ENCODE data around the gene SV2B.

Gene SV2B

DNA sequence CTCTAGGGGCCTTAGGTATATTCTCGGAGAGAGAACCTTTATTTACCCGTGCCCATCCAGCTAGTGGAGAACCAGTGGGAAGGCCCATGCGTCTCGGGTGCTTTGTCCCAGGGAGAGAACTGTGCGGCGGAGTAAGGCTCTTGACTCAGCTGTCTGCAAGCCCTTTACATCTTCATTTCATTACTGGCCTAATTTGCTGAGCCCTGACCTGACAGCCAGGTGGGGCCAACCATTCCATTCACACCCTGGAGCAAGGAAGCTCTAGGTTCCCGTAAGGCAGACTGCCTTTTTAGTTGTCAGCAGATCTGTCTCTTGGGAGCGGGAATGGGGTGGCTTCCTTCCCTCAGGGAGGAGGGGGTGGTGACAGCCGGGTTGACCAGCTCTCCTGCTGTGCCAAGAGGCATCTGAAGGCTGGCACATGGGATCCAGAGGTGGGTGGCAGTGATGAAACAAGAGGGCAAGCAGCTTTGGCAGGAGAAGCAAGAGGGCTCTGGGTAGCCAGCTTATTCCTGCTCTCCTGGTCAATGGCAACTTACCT is 36.4 kb downstream of the SV2B start:
- DNase-seq (ENCODE audit: low read depth in 4 of 4, low spot score in 1 of 4), result no peak

GRCh38 chr15:91140601-91141000 is 40.5 kb downstream of the SV2B start:
- DNase-seq (ENCODE audit: low read depth in 4 of 4, low spot score in 1 of 4), result no peak

DNA sequence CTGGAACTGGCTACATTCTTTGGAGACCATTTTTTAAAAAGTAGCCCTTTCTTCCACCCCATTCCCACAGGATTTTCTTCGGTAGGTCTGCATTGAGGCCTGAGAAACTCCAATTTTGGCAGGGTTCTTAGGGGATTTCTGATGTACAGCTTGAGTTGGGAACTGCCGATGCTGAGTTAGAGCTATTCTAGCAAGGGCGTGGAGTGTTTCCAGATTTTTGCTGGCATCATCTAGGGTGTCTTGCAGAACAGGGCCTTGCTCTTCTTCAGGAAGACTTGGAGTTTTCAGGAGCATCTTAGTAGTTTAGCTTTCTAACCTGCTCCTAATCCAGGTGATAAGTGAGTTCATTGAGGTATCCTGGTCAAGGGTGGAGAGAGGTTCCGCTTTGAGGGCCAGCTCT is 41.0 kb downstream of the SV2B start:
- no peak for DNase-seq (ENCODE audit: low read depth in 4 of 4, low spot score in 1 of 4)

- no peak for DNase-seq (ENCODE audit: low read depth in 4 of 4, low spot score in 1 of 4)
Observed at GRCh38 chr15:91142106-91142744, 42.2 kb downstream of the SV2B start.

GRCh38 chr15:91142946-91143345 is 42.9 kb downstream of the SV2B start:
- DNase-seq (ENCODE audit: low read depth in 4 of 4, low spot score in 1 of 4), result no peak

- DNase-seq (ENCODE audit: low read depth in 4 of 4, low spot score in 1 of 4), result no peak
Observed at GRCh38 chr15:91146728-91147127, 46.7 kb downstream of the SV2B start.

- no peak for DNase-seq (ENCODE audit: low read depth in 4 of 4, low spot score in 1 of 4)
Observed at GRCh38 chr15:91148243-91148642, 48.2 kb downstream of the SV2B start.

- DNase-seq (ENCODE audit: low read depth in 4 of 4, low spot score in 1 of 4), result no peak
Observed at GRCh38 chr15:91150502-91151160, 50.6 kb downstream of the SV2B start.

DNA sequence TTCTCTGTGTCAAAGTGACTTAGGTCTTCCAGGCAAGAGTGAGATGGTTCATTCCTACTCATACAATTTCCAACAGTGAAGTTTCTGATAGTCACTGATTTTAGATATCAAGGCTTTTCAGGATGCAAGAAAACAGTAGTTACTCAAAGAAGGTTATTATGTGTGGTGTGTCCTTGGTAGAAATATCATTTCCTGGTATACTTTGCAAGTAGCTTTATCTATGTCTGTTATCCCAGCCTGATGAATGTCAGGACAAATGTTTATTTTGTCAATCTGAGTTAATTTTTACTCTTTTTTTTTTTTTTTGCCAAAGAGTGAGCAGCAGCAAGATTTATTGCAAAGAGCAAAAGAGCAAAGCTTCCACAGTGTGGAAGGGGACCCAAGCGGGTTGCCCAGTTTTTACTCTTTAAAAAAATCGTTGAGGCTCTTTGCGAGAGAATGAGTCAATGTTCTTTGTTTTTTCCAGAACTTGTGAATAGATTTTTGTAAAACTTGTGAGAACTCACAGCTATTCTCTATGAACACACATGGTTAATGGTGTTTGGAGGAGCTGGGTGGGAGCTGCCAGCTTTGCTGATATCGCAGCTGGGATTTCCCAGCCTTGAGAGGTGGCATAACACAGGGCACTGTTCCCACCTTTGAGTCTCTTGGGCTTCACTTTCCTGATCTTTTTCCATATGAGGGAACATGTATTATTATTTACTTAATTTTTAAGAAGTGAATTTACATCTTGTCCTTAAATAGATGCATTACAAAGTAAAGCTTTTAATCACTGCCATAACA is 51.9 kb downstream of the SV2B start:
- no peak for DNase-seq (ENCODE audit: low read depth in 4 of 4, low spot score in 1 of 4)

DNA sequence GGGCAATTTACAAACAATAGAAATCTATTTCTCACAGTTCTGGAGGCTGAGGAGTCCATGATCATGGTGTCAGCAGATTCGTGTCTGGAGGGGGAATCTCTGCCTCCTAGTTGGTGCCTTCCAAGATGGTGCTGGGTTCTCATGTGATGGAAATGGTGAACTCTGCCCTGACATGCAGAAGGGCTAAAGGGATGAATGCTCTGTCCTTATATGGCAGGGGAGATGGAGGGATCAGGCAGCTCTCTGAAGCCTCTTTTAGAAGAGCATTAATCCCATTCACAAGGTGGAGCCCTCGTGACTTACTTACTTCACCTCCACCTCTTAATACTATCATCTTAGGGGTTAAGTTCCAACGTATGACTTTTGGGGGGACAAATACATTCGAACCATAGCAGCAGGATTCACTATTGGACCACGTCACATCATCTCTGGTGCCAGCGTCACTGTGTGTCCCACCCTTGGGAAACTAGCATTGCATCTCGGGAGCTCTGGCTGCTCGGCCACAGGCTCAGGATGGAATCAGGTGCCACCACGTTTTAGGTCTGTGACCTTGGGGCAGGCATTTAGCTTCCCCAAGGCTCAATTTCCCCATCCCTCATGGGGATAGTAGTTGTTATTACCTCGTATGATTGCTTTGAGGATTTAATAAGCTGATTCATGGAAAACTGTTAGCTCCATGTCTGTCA is 53.0 kb downstream of the SV2B start:
- DNase-seq (ENCODE audit: low read depth in 4 of 4, low spot score in 1 of 4), result no peak

DNA sequence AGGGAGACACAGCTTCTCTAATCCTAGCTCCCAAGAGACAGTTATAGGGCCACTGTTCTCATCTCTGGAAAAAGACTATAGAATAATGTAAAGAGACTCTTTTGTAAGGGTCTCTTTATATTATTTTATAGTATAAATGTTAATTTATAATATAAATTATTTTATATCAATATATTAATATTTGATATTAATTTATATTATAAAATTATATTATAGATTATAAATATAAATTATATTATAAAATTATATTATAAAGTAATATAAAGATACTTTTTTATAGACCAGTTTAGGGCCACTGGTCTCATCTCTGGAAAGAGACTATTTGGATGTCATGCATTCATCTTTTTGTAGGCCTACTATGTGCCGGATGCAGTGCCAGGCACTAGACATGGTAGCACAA is 53.9 kb downstream of the SV2B start:
- no peak for DNase-seq (ENCODE audit: low read depth in 4 of 4, low spot score in 1 of 4)

- no peak for DNase-seq (ENCODE audit: low read depth in 4 of 4, low spot score in 1 of 4)
Observed at GRCh38 chr15:91156175-91156726, 56.2 kb downstream of the SV2B start.

DNA sequence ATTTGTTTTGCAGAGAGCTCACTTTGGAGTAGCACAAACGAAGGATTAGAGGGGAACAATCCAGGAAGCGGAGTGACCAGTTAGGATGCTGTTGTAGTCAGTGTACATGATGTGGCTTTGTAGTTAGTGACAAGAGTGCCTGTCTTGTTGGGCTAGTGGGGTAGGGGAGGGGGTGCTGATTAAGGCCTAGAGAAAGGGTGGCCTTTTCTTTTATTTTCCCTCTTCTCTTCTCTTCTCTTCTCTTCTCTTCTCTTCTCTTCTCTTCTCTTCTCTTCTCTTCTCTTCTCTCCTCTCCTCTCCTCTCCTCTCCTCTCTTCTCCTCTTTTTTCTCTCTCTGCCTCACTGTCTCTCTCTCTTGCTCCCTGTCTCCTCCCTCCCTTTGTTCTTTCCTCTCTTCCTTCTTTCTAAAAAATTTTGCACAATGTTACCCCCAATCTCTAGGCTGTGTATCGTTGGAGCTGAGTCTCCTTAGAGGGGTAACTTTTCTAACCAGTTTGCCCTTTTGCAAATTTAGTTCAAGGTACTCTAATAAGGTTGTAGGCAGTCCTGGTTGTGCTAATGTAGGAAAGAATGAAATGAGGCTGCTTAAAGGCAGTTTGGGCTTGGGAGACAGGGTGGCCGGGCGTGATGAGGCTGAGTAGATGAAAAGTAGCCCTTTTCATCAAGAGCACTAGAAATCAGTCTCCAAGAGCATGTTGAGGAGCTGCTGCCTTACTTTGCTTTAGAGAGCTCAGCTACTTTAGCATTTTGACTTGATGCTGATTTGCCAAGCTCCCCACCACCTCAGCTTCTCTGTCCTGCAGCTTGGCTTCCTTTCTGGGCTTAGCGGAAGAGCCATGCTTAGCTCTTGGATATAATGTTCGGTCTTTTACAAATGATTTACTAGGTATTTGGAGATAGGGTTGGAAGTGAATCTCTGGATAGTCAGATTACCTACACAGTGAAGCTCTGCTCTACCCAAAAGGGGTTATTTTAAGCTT is 58.6 kb downstream of the SV2B start:
- DNase-seq (ENCODE audit: low read depth in 4 of 4, low spot score in 1 of 4), result no peak

- DNase-seq (ENCODE audit: low read depth in 4 of 4, low spot score in 1 of 4), result no peak
Observed at GRCh38 chr15:91165850-91166249, 65.8 kb downstream of the SV2B start.

DNA sequence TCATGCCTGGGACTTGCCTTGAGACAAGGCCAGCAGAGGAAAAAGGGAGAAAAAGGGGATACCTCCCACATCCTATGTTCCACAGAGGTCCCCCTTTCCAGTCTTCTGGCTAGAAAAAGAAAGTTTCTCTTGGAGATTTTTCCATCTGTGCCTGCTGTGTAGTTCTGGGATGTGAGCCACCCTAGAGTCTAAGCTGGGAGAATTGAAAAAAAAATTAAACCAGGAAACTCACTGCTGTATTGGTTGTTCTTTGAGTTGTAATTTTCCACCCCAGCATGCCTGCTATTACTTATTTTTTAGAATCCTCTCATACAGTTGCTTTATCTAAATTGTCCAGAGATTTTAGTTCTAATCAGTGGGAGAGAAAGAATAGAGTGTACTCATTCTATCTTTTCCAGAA is 68.4 kb downstream of the SV2B start:
- no peak for DNase-seq (ENCODE audit: low read depth in 4 of 4, low spot score in 1 of 4)

GRCh38 chr15:91171334-91171733 is 71.3 kb downstream of the SV2B start:
- DNase-seq (ENCODE audit: low read depth in 4 of 4, low spot score in 1 of 4), result no peak

GRCh38 chr15:91182101-91182500 is 82.0 kb downstream of the SV2B start:
- no peak for DNase-seq (ENCODE audit: low read depth in 4 of 4, low spot score in 1 of 4)

GRCh38 chr15:91183596-91183995 is 83.5 kb downstream of the SV2B start:
- DNase-seq (ENCODE audit: low read depth in 4 of 4, low spot score in 1 of 4), result no peak

GRCh38 chr15:91184441-91184840 is 84.4 kb downstream of the SV2B start:
- DNase-seq (ENCODE audit: low read depth in 4 of 4, low spot score in 1 of 4), result no peak
